A172 (cell line): ENCODE data around the gene LTF. TPM values are rescaled to one million over a fixed set of nuclear protein-coding genes. Genes with fewer than 3 reads are reported as not detected.
"Not testable (repeated sequence)": the region's sequence is repeated elsewhere in the genome, so short reads cannot be mapped to it uniquely, and the experiment has no call there.

Source experiments
- DNase-seq: peaks from one replicate; pipeline ENCODE4 v3.0.0-alpha.2; 2015; ENCODE audit warnings: low spot score
- total RNA-seq: library from RNA; depleted of rRNA; stranded (reverse); fragments of >200 nt; shearing (Covaris generic); gene quantifications from 2 replicates; pipeline ENCODE4 v1.2.3, GENCODE V29; 2014; rRNA removed

The LTF gene
- not detected in 2 replicates for total RNA-seq

- no peak for DNase-seq
Observed at GRCh38 chr3:46464326-46465195, at the start of gene LTF. Gene LTF (minus strand): TSS chr3:46464905. CDS start chr3:46464867, 38 bp downstream.

GRCh38 chr3:46512191-46512749 lies 47.6 kb upstream of the LTF start:
- no peak for DNase-seq

GRCh38 chr3:46509661-46510187 lies 45.0 kb upstream of the LTF start:
- DNase-seq, result no peak

GRCh38 chr3:46508850-46509591 lies 44.3 kb upstream of the LTF start:
- DNase-seq, result no peak

GRCh38 chr3:46506526-46506925 lies 41.8 kb upstream of the LTF start:
- no peak for DNase-seq

GRCh38 chr3:46505953-46506352 lies 41.2 kb upstream of the LTF start:
- DNase-seq, result no peak

GRCh38 chr3:46504789-46505188 lies 40.1 kb upstream of the LTF start:
- DNase-seq, result no peak

GRCh38 chr3:46503200-46503874 lies 38.6 kb upstream of the LTF start:
- DNase-seq, result no peak

GRCh38 chr3:46501702-46502101 lies 37.0 kb upstream of the LTF start:
- no peak for DNase-seq

DNA sequence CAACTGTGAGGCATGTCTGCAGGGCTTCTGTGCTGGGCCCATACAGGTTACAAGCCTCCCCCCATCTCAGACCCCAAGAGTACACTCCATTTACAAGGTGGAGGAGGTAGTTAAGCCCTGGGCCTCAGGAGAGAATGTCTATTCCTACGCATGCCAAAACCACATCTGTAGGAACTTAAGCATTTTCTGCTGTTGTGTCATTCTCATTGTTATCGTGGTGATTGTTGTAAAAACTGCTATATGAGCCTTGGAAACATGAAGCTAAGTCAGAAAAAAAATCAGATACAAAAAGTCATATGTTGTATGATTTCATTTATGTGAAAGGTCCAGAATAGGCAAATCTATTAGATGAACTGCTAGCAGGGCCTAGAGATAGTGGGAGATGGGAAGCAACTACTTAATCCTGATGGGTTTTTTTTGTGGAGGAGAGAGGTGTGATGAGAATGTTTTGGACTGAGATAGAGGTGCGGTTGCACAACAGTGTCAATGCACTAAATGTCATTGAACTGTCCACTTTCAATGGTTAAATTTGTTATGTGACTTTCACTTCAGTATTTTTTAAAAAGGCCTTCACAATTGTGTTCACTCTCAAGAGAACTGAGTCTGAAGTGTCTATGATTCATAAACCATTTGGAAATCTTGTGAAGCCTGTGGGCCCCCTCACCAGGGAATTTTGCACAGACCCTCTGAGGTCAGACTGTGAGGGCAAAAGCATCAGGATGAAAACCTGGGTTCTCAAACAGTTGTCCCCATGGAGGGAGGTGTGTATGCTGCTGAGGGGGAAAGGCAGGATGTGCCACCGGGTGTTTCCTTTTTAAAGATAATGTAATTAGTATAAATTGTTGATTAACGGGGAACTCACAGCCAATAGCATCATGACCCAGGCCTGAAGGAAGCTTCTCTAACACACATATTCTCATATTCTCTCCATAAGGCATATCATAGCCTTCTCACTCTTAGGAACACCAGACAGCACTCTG lies 36.2 kb upstream of the LTF start:
- no peak for DNase-seq

DNA sequence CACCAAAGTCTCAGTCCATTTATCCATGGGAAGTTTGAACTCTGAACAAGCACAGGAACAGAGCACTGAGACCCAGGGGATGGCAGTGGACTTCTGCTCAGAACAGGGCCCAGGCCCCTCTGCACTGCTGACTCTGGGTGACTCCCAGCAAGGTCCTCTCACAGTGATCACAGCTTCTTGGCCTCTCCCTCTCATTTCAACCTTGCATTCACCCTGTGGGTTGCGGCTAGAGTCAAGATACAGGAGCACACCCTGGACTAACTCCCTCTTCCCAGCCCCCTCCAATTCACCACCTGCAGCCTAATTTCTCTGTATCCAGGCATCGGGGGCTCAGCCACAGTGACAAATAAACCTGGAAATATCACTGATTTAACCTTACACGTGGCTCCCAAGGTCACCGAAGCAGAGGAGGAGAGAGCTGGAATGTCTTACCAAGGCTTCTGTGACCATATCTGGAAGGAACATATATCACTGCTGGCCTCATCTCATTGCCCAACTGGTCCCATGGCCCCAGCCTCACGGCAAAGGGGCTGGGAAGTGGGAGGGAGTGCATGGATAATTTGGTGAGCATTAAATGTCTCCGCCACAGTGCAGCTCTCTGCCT lies 34.3 kb upstream of the LTF start:
- no peak for DNase-seq

DNA sequence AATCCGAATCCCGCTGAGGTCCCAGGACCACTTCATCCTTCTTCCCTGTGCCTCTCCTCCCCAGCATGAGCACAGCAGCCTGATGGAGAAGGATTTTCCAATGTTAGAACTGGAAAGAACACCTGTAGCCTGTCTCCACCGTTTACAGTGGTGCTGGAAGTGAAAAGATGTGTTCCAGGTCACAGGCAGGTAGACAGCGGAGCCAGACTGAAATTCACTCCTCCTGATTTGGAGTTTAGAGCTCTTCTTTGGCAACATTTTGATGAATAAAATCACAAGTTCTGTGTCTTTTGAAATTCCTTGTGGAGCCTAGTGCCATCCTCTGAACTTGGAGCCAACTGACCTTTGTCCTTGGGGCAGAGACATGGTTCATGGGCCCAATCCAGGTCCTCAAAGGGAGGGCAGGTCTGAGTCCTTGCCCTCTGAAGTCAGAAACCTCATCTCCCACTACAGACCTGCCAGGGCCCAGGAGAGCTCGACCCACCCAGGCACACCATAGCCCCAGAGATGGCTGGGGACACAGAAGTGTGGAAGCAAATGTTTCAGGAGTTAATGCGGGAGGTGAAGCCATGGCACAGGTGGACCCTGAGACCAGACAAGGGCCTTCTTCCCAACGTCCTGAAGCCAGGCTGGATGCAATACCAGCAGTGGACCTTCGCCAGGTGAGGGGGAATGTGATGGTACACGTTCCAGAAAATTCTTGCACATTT lies 33.0 kb upstream of the LTF start, which contains the start of gene RTP3:
Gene RTP3, plus strand, starts transcription at position 421 of the 710 bp plus-strand sequence. Its CDS starts 87 bp downstream, at position 508.
- no peak for DNase-seq

DNA sequence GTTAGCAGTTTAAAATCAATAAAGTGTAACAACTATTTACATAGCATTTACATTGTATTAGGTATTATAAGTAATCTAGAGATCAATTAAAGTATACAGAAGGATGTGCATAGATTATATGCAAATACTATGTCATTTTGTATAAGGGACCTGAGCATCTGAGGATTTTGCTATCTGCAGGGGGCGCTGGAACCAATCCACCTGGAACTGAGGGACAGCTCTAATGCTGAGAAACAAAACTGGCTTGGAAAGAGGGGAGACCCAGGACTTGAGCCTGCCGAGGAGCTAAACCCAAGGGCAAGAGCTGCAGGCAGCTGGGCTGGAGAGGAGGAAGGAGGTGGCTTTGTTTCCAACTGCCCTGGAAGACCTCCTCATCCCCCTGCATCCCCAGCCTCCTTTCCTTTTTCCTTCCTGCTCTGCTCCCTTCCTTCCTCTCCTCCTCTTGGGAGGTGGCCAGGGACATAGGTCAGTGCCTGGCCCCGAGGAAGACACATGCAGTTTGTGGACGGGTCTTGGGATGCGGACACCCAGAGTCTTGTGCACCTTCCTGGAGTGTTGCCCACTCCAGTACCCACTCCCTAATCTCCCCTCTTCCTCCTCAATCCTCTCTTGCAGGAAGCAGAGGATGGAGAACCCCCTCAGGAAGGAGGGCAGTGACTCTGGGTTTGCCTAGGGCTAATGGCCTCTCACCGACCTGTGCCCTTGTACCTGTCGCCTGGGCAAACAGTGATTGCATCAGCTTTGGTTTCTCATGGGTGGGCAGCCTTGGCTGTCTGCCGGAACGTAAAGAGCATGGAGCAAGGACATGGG lies 32.2 kb upstream of the LTF start:
- DNase-seq, result no peak

GRCh38 chr3:46495901-46496456 lies 31.3 kb upstream of the LTF start:
- DNase-seq, result peak; percentile 42

GRCh38 chr3:46494491-46494890 lies 29.8 kb upstream of the LTF start:
- not testable (repeated sequence) for DNase-seq

- no peak for DNase-seq
Observed at GRCh38 chr3:46492890-46493547, 28.3 kb upstream of the LTF start.
